Panc1 (cell line): Measurements from ENCODE around the gene MAML3. TPM values are rescaled to one million over a fixed set of nuclear protein-coding genes. Genes with fewer than 3 reads are reported as not detected.

Experiments used
- ATAC-seq: fragments of 200-7000 bp; cut with Tn5 transposase; 2 replicates; pipeline ENCODE4 v1.9.1; 2020; ENCODE audit warnings: mild to moderate bottlenecking, moderate library complexity
- BruUV-seq: library from RNA; stranded (reverse); fragments of 400-500 nt; replicated peaks from 2 replicates; lab custom pipeline; 2021; lab: Mats Ljungman, UMichigan
- CTCF ChIA-PET: fragments of 300-600 bp; sonication (Branson Sonifier 250); formaldehyde crosslinking; loops from one replicate; lab custom pipeline; 2022; ENCODE audit warnings: antibody characterized with exemption; lab: Charles Lee
- POLR2A ChIA-PET: fragments of 300-600 bp; sonication (Branson Sonifier 250); formaldehyde crosslinking; loops from one replicate; lab custom pipeline; 2022; ENCODE audit warnings: antibody characterized with exemption; lab: Charles Lee
- DNase-seq: peaks from one replicate; pipeline ENCODE4 v3.0.0-alpha.2; 2010; ENCODE audit warnings: low read depth, low spot score
- H3K27ac ChIP-seq: 2 replicates; pipeline ENCODE4 v1.5.1; 2011; ENCODE audit warnings: mild to moderate bottlenecking, low read length, inconsistent platforms
- H3K27me3 ChIP-seq: fragments of 200-500 bp; sonication (Bioruptor generic); 2 replicates; pipeline ENCODE4 v1.6.0; 2014; ENCODE audit warnings: low read length, inconsistent platforms; ENCODE audit not compliant: control insufficient read depth, insufficient read depth
- H3K36me3 ChIP-seq: fragments of 200-500 bp; sonication (Bioruptor generic); 2 replicates; pipeline ENCODE4 v1.5.1; 2014; ENCODE audit warnings: inconsistent platforms, mild to moderate bottlenecking, low read length, moderate library complexity; ENCODE audit not compliant: control insufficient read depth, insufficient read depth
- H3K4me1 ChIP-seq: 2 replicates; pipeline ENCODE4 v1.5.1; 2011; ENCODE audit warnings: inconsistent platforms, mild to moderate bottlenecking, low read length, moderate library complexity; ENCODE audit not compliant: control insufficient read depth, insufficient read depth
- H3K4me3 ChIP-seq, 2 experiments: 2 replicates each; pipeline ENCODE4 v1.5.1; 2011 to 2012; ENCODE audit warnings: low read depth in 2 of 2, low read length in 2 of 2, mild to moderate bottlenecking in 2 of 2, inconsistent platforms in 1 of 2, moderate library complexity in 1 of 2
- H3K9me3 ChIP-seq: fragments of 200-500 bp; sonication (Bioruptor generic); 2 replicates; pipeline ENCODE4 v1.5.1; 2014; ENCODE audit warnings: low read depth, mild to moderate bottlenecking, inconsistent platforms, low read length, moderate library complexity; ENCODE audit not compliant: control insufficient read depth, insufficient read depth
- CTCF ChIP-seq: fragments of 450-650 bp; IDR thresholded peaks from 2 replicates; pipeline ENCODE4 v1.5.1; 2017; ENCODE audit warnings: mild to moderate bottlenecking
- POLR2AphosphoS5 ChIP-seq: IDR thresholded peaks from 2 replicates; pipeline ENCODE4 v1.6.1; 2012; ENCODE audit warnings: mild to moderate bottlenecking, low read depth, low read length, moderate library complexity
- REST ChIP-seq, 2 experiments: IDR thresholded peaks; 2 replicates each; pipeline ENCODE4 v1.6.1; 2011 to 2012; ENCODE audit warnings: low read depth in 2 of 2, control low read depth in 1 of 2, low read length in 1 of 2, mild to moderate bottlenecking in 1 of 2, moderate library complexity in 1 of 2; ENCODE audit not compliant: insufficient read depth in 1 of 2
- SIN3A ChIP-seq: IDR thresholded peaks from 2 replicates; pipeline ENCODE4 v1.6.1; 2012; ENCODE audit warnings: low read depth, mild to moderate bottlenecking, low read length, moderate library complexity, borderline replicate concordance; ENCODE audit not compliant: insufficient read depth
- TCF7L2 ChIP-seq: IDR thresholded peaks from 2 replicates; pipeline ENCODE4 v1.6.1; 2011; ENCODE audit warnings: mild to moderate bottlenecking, low read depth, low read length, inconsistent platforms
- in situ Hi-C: cut with HindIII; loops from 2 replicates; pipeline ENCODE4 v1.10.0; 2016; ENCODE audit warnings: low sequenced_read_pairs, low pct_unique_long_range_greater_than_20kb
- intact Hi-C: fragments of 100-400 bp; cut with micrococcal nuclease; formaldehyde crosslinking; loops from one replicate; pipeline ENCODE4 v1.10.0; 2022; ENCODE audit not compliant: unreplicated experiment
- total RNA-seq: library from RNA; stranded (reverse); gene quantifications from one replicate; pipeline ENCODE4 v1.2.1, GENCODE V29; 2021; ENCODE audit not compliant: unreplicated experiment

The MAML3 gene
- total RNA-seq, 1 experiment from 2014 or later: 7.7 TPM

- H3K27ac ChIP-seq: peak overlapping the region; percentile 44; the same call in 1 of the 2 replicates
These were observed 108.0 kb downstream of the MAML3 start for GRCh38 chr4:140046016-140046415.

GRCh38 chr4:140044337-140044902, 109.6 kb downstream of the MAML3 start:
- Histone ChIP-seq H3K9me3 (no peaks in the 10 kb centered on the region), H3K4me3 (no peak overlapping the region), H3K36me3 (no peaks in the 10 kb centered on the region), H3K27ac (peak overlapping the region; percentile 15; the same call in 1 of the 2 replicates), H3K27me3 (no peaks in the 10 kb centered on the region), H3K4me1 (peaks cover 30% of the 10 kb centered on the region)
- intact Hi-C loops: loop anchor here (1.0 kb wide), 1 partner anchor 41 kb away; no protein-coding TSS in a partner anchor
- in situ Hi-C loops: no loop called here
- BruUV-seq: no TSS peak
- no peak for TF ChIP-seq SIN3A
- TF ChIP-seq REST (IDR thresholded peaks at IDR 0.05; ENCODE audit: insufficient read depth in 1 of 2, low read depth in 2 of 2, low read length in 1 of 2): no peak
- no peak for TF ChIP-seq CTCF
- TF ChIP-seq TCF7L2: no peak
- no peak for TF ChIP-seq POLR2AphosphoS5
- ChIA-PET CTCF (no interaction called here), POLR2A (interaction anchor here (0.6 kb wide), 1 partner anchor 210 kb away, joined by 12 read pairs; no protein-coding TSS in a partner anchor)
- DNase-seq (no peak), ATAC-seq (no peak)

More at GRCh38 chr4:140046016-140046415, 108.0 kb downstream of the MAML3 start:
- intact Hi-C loops (no loop called here), in situ Hi-C loops (no loop called here)
- TF ChIP-seq REST (IDR thresholded peaks at IDR 0.05; ENCODE audit: insufficient read depth in 1 of 2, low read depth in 2 of 2, low read length in 1 of 2) (no peak), TCF7L2 (no peak), POLR2AphosphoS5 (no peak), SIN3A (no peak), CTCF (no peak)
- ChIA-PET CTCF (interaction anchor here (0.5 kb wide), 1 partner anchor 237 kb away, joined by 3 read pairs; no protein-coding TSS in a partner anchor), POLR2A (interaction anchor here (0.6 kb wide), 1 partner anchor 28 kb away, joined by 3 read pairs; no protein-coding TSS in a partner anchor)
- BruUV-seq: no TSS peak
- H3K4me3 ChIP-seq: no peak overlapping the region
- no peaks in the 10 kb centered on the region for H3K27me3 ChIP-seq
- H3K4me1 ChIP-seq: peaks cover 42% of the 10 kb centered on the region
- ATAC-seq (no peak), DNase-seq (no peak)
- no peaks in the 10 kb centered on the region for H3K36me3 ChIP-seq
- H3K9me3 ChIP-seq: no peaks in the 10 kb centered on the region
